B cell (primary cell): ENCODE data around the gene SLC25A5. TPM values are rescaled to one million over a fixed set of nuclear protein-coding genes. Genes with fewer than 3 reads are reported as not detected.
"Not testable (repeated sequence)": the region's sequence is repeated elsewhere in the genome, so short reads cannot be mapped to it uniquely, and the experiment has no call there.

Experiments
- ATAC-seq: fragments of 200-7000 bp; cut with Tn5 transposase; one replicate; pipeline ENCODE4 v1.10.0; 2021; ENCODE audit warnings: low read depth, mild to moderate bottlenecking, moderate number of reproducible peaks, moderate library complexity
- CTCF ChIA-PET: fragments of 350-600 bp; sonication (Branson Sonifier 250); formaldehyde crosslinking; loops from one replicate; lab custom pipeline; 2021; ENCODE audit warnings: antibody characterized with exemption, inconsistent platforms; lab: Charles Lee
- POLR2A ChIA-PET: fragments of 350-600 bp; sonication (Branson Sonifier 250); formaldehyde crosslinking; loops from one replicate; lab custom pipeline; 2021; ENCODE audit warnings: antibody characterized with exemption; lab: Charles Lee
- DNase-seq: peaks from one replicate; pipeline ENCODE4 v3.0.0; 2013
- H2AFZ ChIP-seq: 2 replicates; pipeline ENCODE4 v1.6.1; 2012; ENCODE audit warnings: mild to moderate bottlenecking, low read depth, low read length; ENCODE audit not compliant: insufficient read depth, poor library complexity, severe bottlenecking
- H3K27ac ChIP-seq, 2 donors: 1 replicate in 1 of 2; 2 replicates in 1 of 2; pipeline ENCODE4 v1.5.1; 2012 to 2013; ENCODE audit warnings: low read length in 2 of 2, mild to moderate bottlenecking in 2 of 2, moderate library complexity in 1 of 2
- H3K27me3 ChIP-seq, 4 experiments: fragments of 200-600 bp in 1 of 4; sonication (generic) in 1 of 4; replicated peaks in 1 of 4; 1 replicate in 2 of 4; 2 replicates in 2 of 4; pipeline versions ENCODE4 v1.6.1 to v1.7.0; 2013 to 2016; ENCODE audit warnings: low read length in 3 of 4, mild to moderate bottlenecking in 2 of 4, mixed read lengths in 1 of 4, moderate library complexity in 1 of 4; ENCODE audit not compliant: insufficient read depth in 4 of 4, control insufficient read depth in 3 of 4; ENCODE audit errors: control extremely low read depth in 1 of 4
- H3K36me3 ChIP-seq, 2 experiments: replicated peaks in 1 of 2; 1 replicate in 1 of 2; 2 replicates in 1 of 2; pipeline versions ENCODE4 v1.6.1 to v1.7.1; 2013; ENCODE audit warnings: low read length in 1 of 2; ENCODE audit not compliant: insufficient read depth in 2 of 2, control insufficient read depth in 1 of 2; ENCODE audit errors: control extremely low read depth in 1 of 2, extremely low read depth in 1 of 2
- H3K4me1 ChIP-seq, 2 donors: fragments of 200-600 bp in 1 of 2; sonication (generic) in 1 of 2; 1 replicate in 1 of 2; 2 replicates in 1 of 2; pipeline versions ENCODE4 v1.5.1 to v1.6.1; 2013 to 2017; ENCODE audit warnings: low read length in 2 of 2; ENCODE audit not compliant: control insufficient read depth in 2 of 2, insufficient read depth in 2 of 2
- H3K4me2 ChIP-seq: replicated peaks from 2 replicates; pipeline ENCODE3; 2012; ENCODE audit warnings: mild to moderate bottlenecking, low read depth, low read length; ENCODE audit not compliant: poor library complexity, severe bottlenecking
- H3K4me3 ChIP-seq, 5 experiments: fragments of 200-600 bp in 1 of 5; sonication (generic) in 1 of 5; 1 replicate in 3 of 5; 2 replicates in 2 of 5; pipeline versions ENCODE4 v1.5.1 to v1.7.0; 2011 to 2016; ENCODE audit warnings: low read length in 4 of 5, mild to moderate bottlenecking in 4 of 5, low read depth in 2 of 5, control low read depth in 1 of 5, moderate library complexity in 1 of 5; ENCODE audit not compliant: insufficient read depth in 1 of 5; ENCODE audit errors: control extremely low read depth in 1 of 5, extremely low read depth in 1 of 5
- H3K79me2 ChIP-seq: fragments of 200-600 bp; sonication (generic); one replicate; pipeline ENCODE4 v1.6.0; 2016; ENCODE audit warnings: low read length; ENCODE audit not compliant: control insufficient read depth, insufficient read depth
- H3K9ac ChIP-seq: fragments of 200-600 bp; sonication (generic); 2 replicates; pipeline ENCODE4 v1.6.1; 2017; ENCODE audit warnings: mild to moderate bottlenecking, low read length, moderate library complexity
- H3K9me3 ChIP-seq, 3 donors: one replicate each; pipeline versions ENCODE4 v1.6.1 to v1.7.1; 2013; ENCODE audit warnings: low read length in 2 of 3; ENCODE audit not compliant: control insufficient read depth in 2 of 3, insufficient read depth in 1 of 3; ENCODE audit errors: control extremely low read depth in 1 of 3
- H4K20me1 ChIP-seq: 2 replicates; pipeline ENCODE4 v1.6.0; 2012; ENCODE audit warnings: mild to moderate bottlenecking, low read length; ENCODE audit not compliant: insufficient read depth, control insufficient read depth, poor library complexity, severe bottlenecking
- H3K27ac Mint-ChIP-seq: one replicate; pipeline ENCODE4 v1.8.0; 2021; ENCODE audit warnings: mixed read lengths
- H3K27me3 Mint-ChIP-seq: one replicate; pipeline ENCODE4 v1.8.0; 2021; ENCODE audit warnings: mixed read lengths
- H3K4me1 Mint-ChIP-seq: one replicate; pipeline ENCODE4 v1.8.0; 2021; ENCODE audit warnings: mixed read lengths
- H3K4me3 Mint-ChIP-seq: one replicate; pipeline ENCODE4 v1.8.0; 2021; ENCODE audit warnings: mixed read lengths
- H3K9me3 Mint-ChIP-seq: one replicate; pipeline ENCODE4 v1.8.0; 2022; ENCODE audit warnings: mixed read lengths; ENCODE audit not compliant: insufficient read depth
- CTCF ChIP-seq: fragments of 200-600 bp; IDR thresholded peaks from one replicate; pipeline ENCODE4 v1.8.0; 2022; ENCODE audit warnings: antibody characterized with exemption, mild to moderate bottlenecking
- EZH2 ChIP-seq: IDR thresholded peaks from 2 replicates; pipeline ENCODE4 v1.6.1; 2012; ENCODE audit warnings: borderline replicate concordance, low read depth, mild to moderate bottlenecking, moderate library complexity, low read length; ENCODE audit not compliant: insufficient read depth, poor library complexity, severe bottlenecking
- WGBS: methylation state at CpG from one replicate; pipeline ENCODE4 v1.1.5; 2013; ENCODE audit warnings: missing lambda C conversion rate; ENCODE audit not compliant: insufficient coverage; 5-methylcytosine and 5-hydroxymethylcytosine counted together
- intact Hi-C: fragments of 100-400 bp; cut with micrococcal nuclease; formaldehyde crosslinking; loops from one replicate; pipeline ENCODE4 v1.10.0; 2022
- polyA plus RNA-seq: library from polyadenylated mRNA; depleted of rRNA; stranded (reverse); fragments of >200 nt; gene quantifications from 2 replicates; pipeline ENCODE4 v1.2.3, GENCODE V29; 2012
- total RNA-seq, 2 donors: library from RNA; stranded (reverse); fragments of 120-200 nt in 1 of 2; gene quantifications; 1 replicate in 1 of 2; 2 replicates in 1 of 2; pipeline versions ENCODE4 v1.2.3 to v1.2.4, GENCODE V29; 2013 to 2022

SLC25A5 gene
- total and polyA plus RNA-seq, 2 donors (not counting 1 experiment from before 2014, with no cell fraction given), result 142 to 443 TPM

- Histone ChIP-seq H3K9ac (no peak overlapping the region), H3K27ac (no peak overlapping the region), H3K4me1 (peaks cover 15 to 18% of the 10 kb centered on the region in 2 donors), H3K79me2 (no peaks in the 10 kb centered on the region), H3K36me3 (no peaks in the 10 kb centered on the region), H3K4me3 (no peak overlapping the region), H3K9me3 (no peaks in the 10 kb centered on the region), H4K20me1 (no peaks in the 10 kb centered on the region), H3K27me3 (no peaks in the 10 kb centered on the region), H3K4me2 (no peak overlapping the region), H2AFZ (no peak overlapping the region)
- Mint-ChIP-seq H3K27ac (no peak overlapping the region), H3K4me3 (no peak overlapping the region), H3K9me3 (no peaks in the 10 kb centered on the region), H3K4me1 (peaks cover 15% of the 10 kb centered on the region), H3K27me3 (no peaks in the 10 kb centered on the region)
- ATAC-seq (no peak), DNase-seq (no peak)
- intact Hi-C loops, result no loop called here
- ChIA-PET CTCF (interaction anchor here (2.0 to 2.1 kb wide), 2 partner anchors 9 to 14 kb away, joined by 5 to 8 read pairs; no protein-coding TSS in a partner anchor), POLR2A (no interaction called here)
- 100% methylated on average over 2 of the region's 2 CpGs for WGBS
- no peak for TF ChIP-seq CTCF
- no peak for TF ChIP-seq EZH2
Observed at GRCh38 chrX:119492463-119492862, 24.2 kb downstream of the SLC25A5 start.

DNA sequence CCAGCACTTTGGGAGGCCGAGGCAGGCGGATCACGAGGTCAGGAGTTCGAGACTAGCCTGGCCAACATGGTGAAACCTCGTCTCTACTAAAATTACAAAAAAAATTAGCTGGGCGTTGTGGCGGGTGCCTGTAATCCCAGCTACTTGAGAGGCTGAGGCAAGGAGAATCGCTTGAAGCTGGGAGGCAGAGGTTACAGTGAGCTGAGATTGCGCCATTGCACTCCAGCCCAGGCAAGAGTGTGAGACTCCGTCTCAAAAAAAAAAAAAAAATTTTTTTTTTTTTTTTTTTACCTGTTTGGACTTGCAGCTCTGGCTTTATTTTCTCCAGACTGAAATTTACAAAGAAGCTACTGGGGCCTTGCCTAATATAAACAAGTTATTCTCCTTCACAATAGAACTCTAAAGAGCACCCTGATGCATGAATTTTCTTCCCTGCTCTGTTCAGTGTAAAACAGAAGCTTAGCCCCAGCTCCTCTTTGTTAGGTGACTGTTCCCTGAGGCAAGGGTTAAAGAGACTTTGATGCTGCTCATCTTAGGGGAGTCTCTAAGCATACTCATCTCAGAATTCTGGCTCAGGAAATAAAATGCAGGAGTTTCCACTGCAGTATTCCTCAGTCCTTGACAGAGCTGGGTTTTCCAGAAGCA is 25.7 kb downstream of the SLC25A5 start:
- H3K79me2 ChIP-seq, H3K4me3 ChIP-seq, H3K4me2 ChIP-seq, H3K27me3 Mint-ChIP-seq, ATAC-seq, H3K36me3 ChIP-seq, H4K20me1 ChIP-seq, H3K9me3 ChIP-seq, intact Hi-C loops, H3K27me3 ChIP-seq, DNase-seq, H2AFZ ChIP-seq, H3K4me3 Mint-ChIP-seq, H3K27ac ChIP-seq, H3K27ac Mint-ChIP-seq, H3K9ac ChIP-seq, H3K9me3 Mint-ChIP-seq: not testable (repeated sequence)
- ChIA-PET CTCF (interaction anchor here (0.9 to 2.2 kb wide), 3 partner anchors 10 to 236 kb away, joined by 5 to 8 read pairs (median 8); no protein-coding TSS in a partner anchor), POLR2A (interaction anchor here (0.6 kb wide), 1 partner anchor 249 kb away, joined by 4 read pairs; no protein-coding TSS in a partner anchor)
- H3K4me1 ChIP-seq, result peaks cover 17 to 20% of the 10 kb centered on the region in 2 donors
- WGBS, result no CpG with 5 or more reads among the region's 10 CpGs
- peaks cover 13% of the 10 kb centered on the region for H3K4me1 Mint-ChIP-seq
